ENCODE data around the gene TRABD2B.

TRABD2B gene

GRCh38 chr1:48019714-48020315, 22.6 kb upstream of the TRABD2B start:
- no peak for DNase-seq

DNA sequence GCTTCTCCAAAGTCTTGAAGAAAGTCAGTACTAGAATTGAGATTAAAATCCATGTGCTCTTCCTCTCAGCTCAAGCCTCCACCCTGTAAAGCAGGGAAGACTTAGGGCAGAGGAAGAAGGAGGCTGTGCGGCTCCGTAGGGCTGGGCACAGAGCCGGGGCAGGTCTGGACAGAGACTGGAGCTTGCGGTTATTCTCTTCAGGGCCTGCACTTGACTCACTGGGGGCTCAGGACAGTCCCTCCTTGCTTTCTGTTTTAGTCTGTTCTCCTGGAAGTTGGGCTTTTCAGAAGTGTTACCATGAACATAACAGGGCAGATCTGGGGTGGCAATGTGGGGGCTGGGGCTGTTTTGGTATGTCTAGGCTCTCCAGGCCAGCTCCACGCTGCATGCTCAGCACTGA, 21.6 kb upstream of the TRABD2B start:
- no peak for DNase-seq

- DNase-seq = no peak
Observed at GRCh38 chr1:48017716-48018115, 20.5 kb upstream of the TRABD2B start.

DNA sequence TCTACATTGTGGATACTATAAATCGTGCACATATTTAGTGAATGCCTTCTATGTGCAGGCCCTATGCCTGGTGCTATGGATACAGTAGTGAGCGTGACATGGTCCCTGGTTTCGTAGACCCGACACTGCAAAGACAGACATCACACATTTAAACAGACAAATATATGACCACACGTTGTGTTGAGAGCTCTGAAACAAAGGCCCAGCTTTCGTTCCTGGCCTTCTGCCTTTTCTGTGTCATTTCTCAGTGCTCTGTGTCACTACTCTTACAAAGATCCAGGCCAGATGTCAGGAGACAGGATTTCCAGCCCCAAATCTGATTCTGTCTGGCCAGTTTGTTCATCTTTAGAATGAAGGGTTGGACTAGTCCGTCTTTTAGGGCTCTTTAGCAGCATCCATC, 19.3 kb upstream of the TRABD2B start:
- no peak for DNase-seq

DNA sequence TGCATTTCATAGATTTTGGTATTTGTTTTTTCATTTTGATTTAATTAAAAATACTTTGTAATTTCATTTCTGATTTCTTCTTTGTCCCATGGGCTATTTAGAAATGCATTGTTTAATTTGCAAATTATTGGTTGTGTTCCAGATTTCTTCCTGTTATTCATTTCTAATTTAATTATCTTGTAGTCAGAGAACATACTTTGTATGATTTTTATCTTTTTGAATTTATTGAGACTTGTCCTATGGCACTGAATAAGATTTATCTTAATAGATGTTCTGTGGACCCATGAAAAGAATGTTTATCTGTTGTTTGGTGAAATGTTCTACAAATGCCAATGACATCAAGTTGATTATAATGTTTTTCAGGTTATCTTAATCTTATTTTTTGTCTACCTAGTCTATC, 16.1 kb upstream of the TRABD2B start:
- no peak for DNase-seq

- no peak for DNase-seq
Observed at GRCh38 chr1:48007047-48007446, 9.9 kb upstream of the TRABD2B start.

DNA sequence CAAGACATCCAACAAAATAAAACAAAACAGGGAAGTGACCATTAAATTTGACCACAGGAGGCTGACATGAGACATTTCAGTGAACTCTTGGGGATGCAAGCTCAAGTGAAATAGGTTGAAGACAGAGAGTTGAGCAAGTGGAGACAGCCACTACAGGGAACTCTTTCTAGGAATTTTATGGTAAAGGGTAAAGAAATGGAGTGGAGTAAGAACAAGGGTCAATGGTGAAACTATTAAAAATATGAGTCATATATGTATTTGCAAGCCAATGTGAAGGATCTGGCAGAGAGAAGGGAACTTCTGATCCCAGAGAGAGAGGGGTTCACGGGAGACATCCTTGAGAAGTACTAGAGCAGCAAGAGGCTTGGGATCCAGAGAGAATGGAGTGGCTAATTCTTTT, 9.1 kb upstream of the TRABD2B start:
- no peak for DNase-seq

GRCh38 chr1:48005253-48006117, 8.3 kb upstream of the TRABD2B start:
- no peak for DNase-seq

DNA sequence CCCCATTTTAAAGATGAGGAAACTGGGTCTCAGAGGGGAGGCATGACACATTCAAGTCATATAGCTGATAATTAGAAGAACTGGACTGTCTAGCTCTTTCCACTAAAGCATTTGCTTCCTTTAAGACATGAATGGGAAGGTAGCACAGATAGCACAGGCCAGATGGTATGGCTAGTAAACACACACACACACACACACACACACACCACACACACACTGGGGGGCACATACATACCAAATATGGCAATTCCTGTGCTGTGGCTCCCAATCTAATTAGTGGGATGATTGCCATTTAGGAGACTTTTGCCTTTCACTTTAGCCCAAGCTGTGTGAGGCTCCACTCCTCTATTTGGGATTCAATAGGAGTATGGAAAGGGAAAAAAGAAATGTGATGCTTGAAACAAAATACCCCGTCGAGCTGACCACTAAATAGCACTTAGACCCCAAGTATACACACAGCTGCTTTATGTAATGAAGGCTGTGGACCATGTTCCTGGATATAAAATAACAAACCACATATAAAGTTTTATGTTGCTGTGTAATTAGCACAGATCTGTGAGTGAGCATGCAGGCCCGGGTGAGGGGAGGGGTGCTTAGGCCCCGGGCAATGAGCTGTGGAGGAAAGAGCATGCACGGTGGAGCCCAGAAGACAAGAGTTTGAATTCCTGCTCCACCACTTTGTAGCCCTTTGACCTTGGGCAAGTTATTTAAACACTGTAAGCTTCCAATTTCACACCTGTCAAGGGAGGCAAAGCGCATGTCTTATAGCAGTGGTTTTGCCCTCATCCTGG, 6.8 kb upstream of the TRABD2B start:
- no peak for DNase-seq

DNA sequence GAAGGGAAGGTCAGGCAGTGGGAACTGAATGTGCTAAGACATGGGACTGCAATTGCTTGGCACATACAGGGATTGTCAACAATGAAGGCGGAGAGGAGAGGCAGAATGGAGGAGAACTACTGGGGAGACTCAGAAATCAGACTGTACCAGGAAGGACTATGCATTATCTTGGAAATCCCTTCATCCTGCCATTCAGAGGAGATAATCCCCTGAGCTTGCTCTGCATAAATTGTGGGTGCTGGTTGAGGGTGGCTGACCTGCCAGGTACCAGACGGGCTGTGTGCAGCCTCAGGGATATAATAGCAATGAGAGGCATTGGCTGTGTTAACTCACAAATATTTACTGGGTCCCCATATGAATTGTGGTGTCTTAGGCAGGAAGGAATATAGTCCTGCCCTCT, 5.0 kb upstream of the TRABD2B start:
- no peak for DNase-seq

- no peak for DNase-seq
Observed at GRCh38 chr1:48001696-48002095, 4.5 kb upstream of the TRABD2B start.

GRCh38 chr1:48000883-48001282, 3.7 kb upstream of the TRABD2B start:
- no peak for DNase-seq

DNA sequence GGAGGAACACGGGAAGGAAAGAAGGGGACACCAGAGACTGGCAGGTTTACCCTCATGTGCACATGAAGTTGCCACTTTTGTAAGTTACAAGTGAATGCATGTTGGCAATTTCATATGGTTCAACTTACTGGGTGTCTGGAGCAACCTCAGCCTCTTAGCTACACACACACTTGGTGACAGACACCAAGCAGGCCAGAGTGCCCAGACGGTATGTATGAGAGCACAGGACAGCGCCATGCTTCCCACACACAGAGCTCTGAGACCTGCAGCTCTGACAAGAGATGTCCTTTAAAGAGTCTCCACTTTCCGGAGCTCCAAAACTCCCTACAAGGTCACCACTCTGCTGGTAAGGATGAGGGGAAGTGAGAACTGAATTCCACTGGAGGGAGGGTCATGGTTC, 1.9 kb upstream of the TRABD2B start:
- DNase-seq = no peak

GRCh38 chr1:47998396-47998990, 1.3 kb upstream of the TRABD2B start:
- DNase-seq = no peak

GRCh38 chr1:47996406-47997226, 569 bp downstream of the TRABD2B start:
- DNase-seq = no peak

GRCh38 chr1:47996060-47996405, 1.2 kb downstream of the TRABD2B start:
- DNase-seq = no peak

GRCh38 chr1:47995306-47996050, 1.7 kb downstream of the TRABD2B start:
- DNase-seq = no peak

GRCh38 chr1:47993881-47994625, 3.1 kb downstream of the TRABD2B start:
- no peak for DNase-seq

- no peak for DNase-seq
Observed at GRCh38 chr1:47993416-47993740, 3.8 kb downstream of the TRABD2B start.

DNA sequence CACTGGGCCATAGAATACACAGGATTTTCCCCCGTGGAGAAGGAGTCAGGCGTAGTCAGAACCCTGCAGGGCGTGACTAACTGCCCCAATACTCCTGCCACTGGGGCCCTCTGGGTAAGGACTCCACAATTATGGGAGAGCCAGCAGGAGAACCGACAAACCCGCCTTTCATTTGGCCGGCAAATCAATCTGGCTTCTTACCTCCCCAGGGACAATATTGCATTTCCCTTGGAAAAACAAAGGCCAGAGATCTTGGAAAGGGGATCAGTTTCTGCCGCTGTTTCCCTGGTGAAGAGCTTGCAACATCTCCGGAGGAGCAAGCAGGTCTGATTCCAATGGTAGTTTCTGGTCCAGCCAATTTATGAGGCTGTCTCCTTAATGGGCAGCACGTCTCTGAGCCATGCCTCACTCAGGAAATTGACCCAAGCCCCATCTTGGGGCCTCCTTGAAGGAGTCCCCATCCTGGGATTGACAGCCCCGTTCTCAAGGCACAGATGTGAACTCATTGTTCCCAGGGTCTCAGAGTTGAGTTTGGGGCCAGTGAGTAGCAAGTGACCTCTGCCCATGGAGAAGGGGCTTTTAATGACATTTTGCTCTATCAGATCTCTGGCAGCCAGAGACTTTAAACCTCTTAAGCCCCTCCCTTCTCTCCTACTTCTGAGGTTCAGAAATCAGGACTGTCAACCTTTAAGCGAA, 4.3 kb downstream of the TRABD2B start:
- DNase-seq = no peak

- DNase-seq = no peak
Observed at GRCh38 chr1:47991673-47992072, 5.5 kb downstream of the TRABD2B start.

All from activated CD8-positive, alpha-beta memory T cell treated with anti-CD3 and anti-CD28 coated beads, Interleukin-2, amount 50 U/mL, for 4 hours (primary cell).